GM12878 (cell line): ENCODE data around the gene ITGA11. TPM values are rescaled to one million over a fixed set of nuclear protein-coding genes. Genes with fewer than 3 reads are reported as not detected.

Experiments
- ATAC-seq: fragments of 200-7000 bp; cut with Tn5 transposase; 3 replicates; pipeline ENCODE4 v1.9.1; 2020; ENCODE audit warnings: mild to moderate bottlenecking, moderate library complexity
- BruUV-seq: library from RNA; stranded (reverse); fragments of 400-500 nt; replicated peaks from 2 replicates; lab custom pipeline; 2021; lab: Mats Ljungman, UMichigan
- CTCF ChIA-PET: fragments of 300-600 bp; sonication (Branson Sonifier 250); formaldehyde crosslinking; extraction: SDS; loops from one replicate; lab custom pipeline; 2021; ENCODE audit warnings: inconsistent platforms; lab: Yijun Ruan, JAX
- POLR2A ChIA-PET: fragments of 350-600 bp; formaldehyde crosslinking; extraction: SDS; loops from one replicate; lab custom pipeline; 2021; ENCODE audit warnings: inconsistent platforms; lab: Charles Lee
- RAD21 ChIA-PET: fragments of 300-600 bp; sonication (Branson Sonifier 250); formaldehyde crosslinking; loops from one replicate; lab custom pipeline; 2023; ENCODE audit warnings: antibody characterized with exemption; ENCODE audit not compliant: unreplicated experiment; lab: Charles Lee
- SMC1A ChIA-PET: fragments of 300-600 bp; sonication (Branson Sonifier 250); formaldehyde crosslinking; loops from one replicate; lab custom pipeline; 2023; ENCODE audit not compliant: unreplicated experiment, uncharacterized antibody; lab: Charles Lee
- DNase-seq: peaks from one replicate; pipeline ENCODE4 v3.0.0-alpha.2; 2011; ENCODE audit warnings: low read depth, low spot score
- FAIRE-seq: peaks from 3 replicates; lab custom pipeline; 2011; peaks lifted over from hg19 to GRCh38; lab: Jason Lieb, UNC
- H2AFZ ChIP-seq: 2 replicates; pipeline ENCODE4 v1.6.0; 2011; ENCODE audit warnings: low read depth, low read length, control low read depth; ENCODE audit not compliant: control insufficient read depth
- H3K27ac ChIP-seq: 2 replicates; pipeline ENCODE4 v1.5.1; 2011; ENCODE audit warnings: control low read depth; ENCODE audit not compliant: control insufficient read depth, insufficient read depth
- H3K27me3 ChIP-seq, 2 experiments: replicated peaks in 1 of 2; 2 replicates each; pipeline versions ENCODE4 v1.6.0 to v1.6.1; 2011; ENCODE audit warnings: low read length in 1 of 2; ENCODE audit not compliant: control insufficient read depth in 2 of 2, insufficient read depth in 2 of 2
- H3K36me3 ChIP-seq, 2 experiments: 2 replicates each; pipeline ENCODE4 v1.5.1; 2011; ENCODE audit warnings: low read length in 1 of 2; ENCODE audit not compliant: control insufficient read depth in 2 of 2, insufficient read depth in 2 of 2
- H3K4me1 ChIP-seq: 2 replicates; pipeline ENCODE4 v1.6.1; 2011; ENCODE audit warnings: mild to moderate bottlenecking, low read length, moderate library complexity, mixed read lengths; ENCODE audit not compliant: control insufficient read depth, insufficient read depth
- H3K4me2 ChIP-seq: 2 replicates; pipeline ENCODE4 v1.6.0; 2011; ENCODE audit warnings: control low read depth; ENCODE audit not compliant: control insufficient read depth, insufficient read depth
- H3K4me3 ChIP-seq: fragments of 200-600 bp; sonication (generic); 2 replicates; pipeline ENCODE4 v1.5.1; 2016
- H3K79me2 ChIP-seq: 2 replicates; pipeline ENCODE4 v1.6.0; 2011; ENCODE audit warnings: low read length; ENCODE audit not compliant: control insufficient read depth, insufficient read depth
- H3K9ac ChIP-seq: 2 replicates; pipeline ENCODE4 v1.8.0; 2011; ENCODE audit warnings: low read length, control low read depth, mixed read lengths; ENCODE audit not compliant: control insufficient read depth, insufficient read depth
- H3K9me3 ChIP-seq: replicated peaks from 3 replicates; pipeline ENCODE4 v1.5.1; 2011; ENCODE audit warnings: mild to moderate bottlenecking, low read length; ENCODE audit not compliant: control insufficient read depth, insufficient read depth
- H4K20me1 ChIP-seq: 2 replicates; pipeline ENCODE4 v1.6.0; 2011; ENCODE audit not compliant: control insufficient read depth, insufficient read depth
- FOXK2 ChIP-seq: fragments of 450-650 bp; IDR thresholded peaks from 2 replicates; pipeline ENCODE4 v1.6.1; 2017; ENCODE audit warnings: mild to moderate bottlenecking, moderate library complexity
- HDGF ChIP-seq: fragments of 450-650 bp; IDR thresholded peaks from 2 replicates; pipeline ENCODE4 v1.6.1; 2016; ENCODE audit warnings: antibody characterized with exemption
- IKZF1 ChIP-seq: fragments of 450-650 bp; conservative IDR thresholded peaks from 2 replicates; pipeline ENCODE4 v1.6.1; 2017; ENCODE audit warnings: antibody characterized with exemption, mild to moderate bottlenecking
- IRF4 ChIP-seq: IDR thresholded peaks from 2 replicates; pipeline ENCODE4 v1.6.1; 2011; ENCODE audit warnings: low read depth, low read length
- NFYB ChIP-seq: IDR thresholded peaks from 2 replicates; pipeline ENCODE4 v1.6.1; 2011; ENCODE audit warnings: low read depth, mild to moderate bottlenecking, low read length, improper control_type of control experiment, moderate library complexity; ENCODE audit not compliant: insufficient read depth
- PML ChIP-seq: IDR thresholded peaks from 2 replicates; pipeline ENCODE4 v1.6.1; 2012; ENCODE audit warnings: low read length, inconsistent platforms
- RB1 ChIP-seq: fragments of 450-650 bp; formaldehyde crosslinking; IDR thresholded peaks from 2 replicates; pipeline ENCODE4 v1.6.1; 2017; ENCODE audit warnings: mild to moderate bottlenecking, borderline replicate concordance
- RELA ChIP-seq: fragments of 450-650 bp; IDR thresholded peaks from 2 replicates; pipeline ENCODE4 v1.8.0; 2014; ENCODE audit warnings: borderline replicate concordance; ENCODE audit not compliant: partially characterized antibody
- SIN3A ChIP-seq: IDR thresholded peaks from 2 replicates; pipeline ENCODE4 v1.6.1; 2012; ENCODE audit warnings: low read depth, low read length, improper control_type of control experiment
- TAF1 ChIP-seq: IDR thresholded peaks from 2 replicates; pipeline ENCODE4 v1.6.1; 2011; ENCODE audit warnings: mild to moderate bottlenecking, low read depth, low read length, borderline replicate concordance
- WRNIP1 ChIP-seq: IDR thresholded peaks from 2 replicates; pipeline ENCODE4 v1.6.1; 2011; ENCODE audit warnings: low read depth, low read length, improper control_type of control experiment, borderline replicate concordance
- ZNF384 ChIP-seq: IDR thresholded peaks from 2 replicates; pipeline ENCODE4 v1.6.1; 2012; ENCODE audit warnings: low read depth, mild to moderate bottlenecking, low read length, improper control_type of control experiment, borderline replicate concordance
- ZSCAN29 ChIP-seq: fragments of 450-650 bp; IDR thresholded peaks from 2 replicates; pipeline ENCODE4 v1.6.1; 2017; ENCODE audit warnings: mild to moderate bottlenecking, moderate library complexity
- WGBS: methylation state at CpG from one replicate; pipeline ENCODE4 v1.1.6; 2016; ENCODE audit warnings: low lambda C conversion rate; ENCODE audit not compliant: insufficient replicate concordance, insufficient coverage; ENCODE audit errors: missing lambda C conversion rate; 5-methylcytosine and 5-hydroxymethylcytosine counted together
- in situ Hi-C: fragments of 300-500 bp; cut with MboI; formaldehyde crosslinking; loops from 9 replicates; pipeline ENCODE4 v1.14.3; 2018; ENCODE audit warnings: mixed read lengths
- intact Hi-C: fragments of 100-400 bp; cut with micrococcal nuclease; formaldehyde crosslinking; loops from one replicate; pipeline ENCODE4 v1.14.2; 2022; ENCODE audit not compliant: unreplicated experiment
- polyA plus RNA-seq, 11 experiments: library from polyadenylated mRNA; depleted of rRNA in 4 of 11; unstranded in 6 of 11; stranded (reverse) in 5 of 11; fragments of >200 nt; fragmentation: Nextera tagmentation in 4 of 11; fragmentation: Illumina TruSeq in 1 of 11; extraction: Ambion mirVana in 4 of 11; extraction: Trizol in 1 of 11; gene quantifications; 1 replicate in 1 of 11; 2 replicates in 10 of 11; pipeline versions ENCODE4 v1.2.1 to v1.2.3, GENCODE V29; 2011 to 2016; ENCODE audit warnings: inconsistent platforms in 2 of 11, missing spikeins in 2 of 11, low read depth in 1 of 11
- total RNA-seq, 4 experiments: library from RNA; depleted of rRNA in 3 of 4; stranded (reverse); fragments of >200 nt in 3 of 4; fragmentation: Illumina TruSeq in 1 of 4; extraction: Trizol in 1 of 4; gene quantifications; 2 replicates each; pipeline versions ENCODE4 v1.2.1 to v1.2.3, GENCODE V29; 2013 to 2021
- TF ChIP-seq, protein P1 (sequence below): IDR thresholded peaks from 2 replicates; pipeline ENCODE4 v1.6.1; 2011; ENCODE audit warnings: low read depth, mild to moderate bottlenecking, low read length, moderate library complexity, borderline replicate concordance; ENCODE audit errors: extremely low read depth
- TF ChIP-seq, protein P2 (sequence below): IDR thresholded peaks from 2 replicates; pipeline ENCODE4 v1.6.1; 2012; ENCODE audit warnings: improper control_type of control experiment, low read depth, low read length; ENCODE audit not compliant: insufficient replicate concordance
- TF ChIP-seq, protein P3 (sequence below): IDR thresholded peaks from 2 replicates; pipeline ENCODE4 v1.6.1; 2012; ENCODE audit warnings: low read depth, low read length, improper control_type of control experiment

Gene ITGA11
- total and polyA plus RNA-seq, 10 of the 15 experiments (the other 5 are each of a cell fraction or from before 2014, with no cell fraction given): under 0.01 to 0.36 (median 0.13) TPM; not detected in 1

GRCh38 chr15:68261241-68261640 lies 170.7 kb downstream of the ITGA11 start (continued):
- TF ChIP-seq NFYB (no peak), FOXK2 (no peak)

DNA sequence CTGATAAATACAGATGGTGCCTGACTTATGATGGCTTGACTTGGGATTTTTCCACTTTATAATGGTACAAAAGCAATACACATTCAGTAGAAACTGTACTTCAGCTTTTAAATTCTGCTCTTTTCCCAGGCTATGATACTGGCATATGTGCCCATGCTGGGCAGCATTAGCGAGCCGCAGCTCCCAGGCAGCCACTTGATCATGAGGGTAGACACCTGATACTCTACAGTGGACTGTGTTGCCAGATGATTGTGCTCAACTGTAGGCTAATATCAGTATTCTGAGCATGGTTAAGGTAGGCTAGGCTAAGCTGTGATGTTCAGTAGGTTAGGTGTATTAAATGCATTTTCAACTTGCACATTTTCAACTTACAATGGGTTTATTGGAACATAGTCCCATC lies 172.1 kb downstream of the ITGA11 start:
- in situ Hi-C loops: no loop called here
- SMC1A ChIA-PET: no interaction called here
- no peaks in the 10 kb centered on the region for H4K20me1 ChIP-seq
- H3K27me3 ChIP-seq: no peaks in the 10 kb centered on the region; a peak in 2 of 4 replicates
- no TSS peak for BruUV-seq
- no peak overlapping the region for H3K27ac ChIP-seq
- H3K9ac ChIP-seq: no peak overlapping the region
- H2AFZ ChIP-seq: no peak overlapping the region
- intact Hi-C loops: no loop called here
- no peaks in the 10 kb centered on the region for H3K79me2 ChIP-seq
- CTCF ChIA-PET: no interaction called here
- H3K4me1 ChIP-seq: no peaks in the 10 kb centered on the region
- DNase-seq (no peak), FAIRE-seq (no peak), ATAC-seq (no peak)
- H3K9me3 ChIP-seq: no peaks in the 10 kb centered on the region
- RAD21 ChIA-PET: no interaction called here
- WGBS: 12% methylated on average over 2 of the region's 2 CpGs
- POLR2A ChIA-PET: no interaction called here
- TF ChIP-seq, protein P1, sequence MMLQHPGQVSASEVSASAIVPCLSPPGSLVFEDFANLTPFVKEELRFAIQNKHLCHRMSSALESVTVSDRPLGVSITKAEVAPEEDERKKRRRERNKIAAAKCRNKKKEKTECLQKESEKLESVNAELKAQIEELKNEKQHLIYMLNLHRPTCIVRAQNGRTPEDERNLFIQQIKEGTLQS: no peak
- TF ChIP-seq IKZF1 (no peak), TAF1 (no peak), ZNF384 (no peak), RB1 (no peak), HDGF (no peak), IRF4 (no peak), ZSCAN29 (no peak), SIN3A (no peak), WRNIP1 (no peak), RELA (no peak), PML (no peak)
- TF ChIP-seq, protein P2, sequence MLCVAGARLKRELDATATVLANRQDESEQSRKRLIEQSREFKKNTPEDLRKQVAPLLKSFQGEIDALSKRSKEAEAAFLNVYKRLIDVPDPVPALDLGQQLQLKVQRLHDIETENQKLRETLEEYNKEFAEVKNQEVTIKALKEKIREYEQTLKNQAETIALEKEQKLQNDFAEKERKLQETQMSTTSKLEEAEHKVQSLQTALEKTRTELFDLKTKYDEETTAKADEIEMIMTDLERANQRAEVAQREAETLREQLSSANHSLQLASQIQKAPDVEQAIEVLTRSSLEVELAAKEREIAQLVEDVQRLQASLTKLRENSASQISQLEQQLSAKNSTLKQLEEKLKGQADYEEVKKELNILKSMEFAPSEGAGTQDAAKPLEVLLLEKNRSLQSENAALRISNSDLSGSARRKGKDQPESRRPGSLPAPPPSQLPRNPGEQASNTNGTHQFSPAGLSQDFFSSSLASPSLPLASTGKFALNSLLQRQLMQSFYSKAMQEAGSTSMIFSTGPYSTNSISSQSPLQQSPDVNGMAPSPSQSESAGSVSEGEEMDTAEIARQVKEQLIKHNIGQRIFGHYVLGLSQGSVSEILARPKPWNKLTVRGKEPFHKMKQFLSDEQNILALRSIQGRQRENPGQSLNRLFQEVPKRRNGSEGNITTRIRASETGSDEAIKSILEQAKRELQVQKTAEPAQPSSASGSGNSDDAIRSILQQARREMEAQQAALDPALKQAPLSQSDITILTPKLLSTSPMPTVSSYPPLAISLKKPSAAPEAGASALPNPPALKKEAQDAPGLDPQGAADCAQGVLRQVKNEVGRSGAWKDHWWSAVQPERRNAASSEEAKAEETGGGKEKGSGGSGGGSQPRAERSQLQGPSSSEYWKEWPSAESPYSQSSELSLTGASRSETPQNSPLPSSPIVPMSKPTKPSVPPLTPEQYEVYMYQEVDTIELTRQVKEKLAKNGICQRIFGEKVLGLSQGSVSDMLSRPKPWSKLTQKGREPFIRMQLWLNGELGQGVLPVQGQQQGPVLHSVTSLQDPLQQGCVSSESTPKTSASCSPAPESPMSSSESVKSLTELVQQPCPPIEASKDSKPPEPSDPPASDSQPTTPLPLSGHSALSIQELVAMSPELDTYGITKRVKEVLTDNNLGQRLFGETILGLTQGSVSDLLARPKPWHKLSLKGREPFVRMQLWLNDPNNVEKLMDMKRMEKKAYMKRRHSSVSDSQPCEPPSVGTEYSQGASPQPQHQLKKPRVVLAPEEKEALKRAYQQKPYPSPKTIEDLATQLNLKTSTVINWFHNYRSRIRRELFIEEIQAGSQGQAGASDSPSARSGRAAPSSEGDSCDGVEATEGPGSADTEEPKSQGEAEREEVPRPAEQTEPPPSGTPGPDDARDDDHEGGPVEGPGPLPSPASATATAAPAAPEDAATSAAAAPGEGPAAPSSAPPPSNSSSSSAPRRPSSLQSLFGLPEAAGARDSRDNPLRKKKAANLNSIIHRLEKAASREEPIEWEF: no peak
- TF ChIP-seq, protein P3, sequence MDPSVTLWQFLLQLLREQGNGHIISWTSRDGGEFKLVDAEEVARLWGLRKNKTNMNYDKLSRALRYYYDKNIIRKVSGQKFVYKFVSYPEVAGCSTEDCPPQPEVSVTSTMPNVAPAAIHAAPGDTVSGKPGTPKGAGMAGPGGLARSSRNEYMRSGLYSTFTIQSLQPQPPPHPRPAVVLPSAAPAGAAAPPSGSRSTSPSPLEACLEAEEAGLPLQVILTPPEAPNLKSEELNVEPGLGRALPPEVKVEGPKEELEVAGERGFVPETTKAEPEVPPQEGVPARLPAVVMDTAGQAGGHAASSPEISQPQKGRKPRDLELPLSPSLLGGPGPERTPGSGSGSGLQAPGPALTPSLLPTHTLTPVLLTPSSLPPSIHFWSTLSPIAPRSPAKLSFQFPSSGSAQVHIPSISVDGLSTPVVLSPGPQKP: no peak
- no peak overlapping the region for H3K4me3 ChIP-seq
- H3K4me2 ChIP-seq: no peak overlapping the region
- no peaks in the 10 kb centered on the region for H3K36me3 ChIP-seq
